D721Med (cell line): Measurements from ENCODE around the gene ZNF189.

ENCODE experiments used
- DNase-seq: peaks from one replicate; pipeline ENCODE4 v3.0.0; 2011; ENCODE audit warnings: low spot score; ENCODE audit not compliant: insufficient read length
- FAIRE-seq: peaks from 2 replicates; lab custom pipeline; 2011; peaks lifted over from hg19 to GRCh38; lab: Jason Lieb, UNC
- TF ChIP-seq, protein P1 (sequence below): IDR thresholded peaks from 2 replicates; pipeline ENCODE4 v1.5.1; 2012; ENCODE audit warnings: mild to moderate bottlenecking, control low read depth; ENCODE audit not compliant: insufficient read depth; ENCODE audit errors: missing control alignments

ZNF189 gene

DNA sequence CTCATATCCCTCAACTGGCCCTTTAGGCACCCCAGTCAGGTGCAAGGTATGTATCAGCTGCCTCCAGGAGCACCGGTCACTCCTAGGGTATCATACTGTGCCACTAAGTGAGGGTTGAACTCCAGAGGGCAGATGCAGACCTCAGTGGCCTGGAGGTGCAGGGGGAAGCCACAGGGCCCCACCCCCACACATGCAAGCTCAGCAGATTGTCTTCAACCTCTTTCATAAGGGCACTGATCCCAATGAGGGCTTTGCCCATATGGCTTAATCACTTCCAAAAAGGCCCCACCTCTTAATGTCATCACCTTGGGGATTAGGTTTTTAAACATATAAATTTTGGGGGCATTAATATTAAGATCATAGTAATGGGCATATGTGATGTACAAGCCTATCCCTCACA lies 42.0 kb upstream of the ZNF189 start:
- TF ChIP-seq, protein P1, sequence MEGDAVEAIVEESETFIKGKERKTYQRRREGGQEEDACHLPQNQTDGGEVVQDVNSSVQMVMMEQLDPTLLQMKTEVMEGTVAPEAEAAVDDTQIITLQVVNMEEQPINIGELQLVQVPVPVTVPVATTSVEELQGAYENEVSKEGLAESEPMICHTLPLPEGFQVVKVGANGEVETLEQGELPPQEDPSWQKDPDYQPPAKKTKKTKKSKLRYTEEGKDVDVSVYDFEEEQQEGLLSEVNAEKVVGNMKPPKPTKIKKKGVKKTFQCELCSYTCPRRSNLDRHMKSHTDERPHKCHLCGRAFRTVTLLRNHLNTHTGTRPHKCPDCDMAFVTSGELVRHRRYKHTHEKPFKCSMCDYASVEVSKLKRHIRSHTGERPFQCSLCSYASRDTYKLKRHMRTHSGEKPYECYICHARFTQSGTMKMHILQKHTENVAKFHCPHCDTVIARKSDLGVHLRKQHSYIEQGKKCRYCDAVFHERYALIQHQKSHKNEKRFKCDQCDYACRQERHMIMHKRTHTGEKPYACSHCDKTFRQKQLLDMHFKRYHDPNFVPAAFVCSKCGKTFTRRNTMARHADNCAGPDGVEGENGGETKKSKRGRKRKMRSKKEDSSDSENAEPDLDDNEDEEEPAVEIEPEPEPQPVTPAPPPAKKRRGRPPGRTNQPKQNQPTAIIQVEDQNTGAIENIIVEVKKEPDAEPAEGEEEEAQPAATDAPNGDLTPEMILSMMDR = no peak
- no peak for DNase-seq
- no peak for FAIRE-seq

DNA sequence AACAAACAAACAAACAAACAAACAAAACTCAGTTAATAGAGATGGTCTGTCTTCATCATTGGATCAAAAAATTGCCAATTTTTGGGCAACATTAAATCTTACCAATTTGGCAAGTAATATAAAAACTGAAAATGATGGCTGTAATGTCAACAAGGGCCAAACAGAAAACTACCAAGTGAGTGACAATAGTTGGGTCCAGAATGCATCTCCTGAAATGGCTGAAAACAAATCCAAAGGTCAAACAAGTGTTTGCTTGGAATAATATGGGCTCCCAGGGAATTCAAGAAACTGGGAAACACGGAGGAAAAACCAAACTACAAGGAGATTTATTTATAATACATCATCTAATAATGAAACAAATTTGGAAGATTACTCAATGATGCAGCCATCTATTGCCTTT lies 39.0 kb upstream of the ZNF189 start:
- DNase-seq = no peak
- no peak for FAIRE-seq
- TF ChIP-seq, protein P1 = no peak

DNA sequence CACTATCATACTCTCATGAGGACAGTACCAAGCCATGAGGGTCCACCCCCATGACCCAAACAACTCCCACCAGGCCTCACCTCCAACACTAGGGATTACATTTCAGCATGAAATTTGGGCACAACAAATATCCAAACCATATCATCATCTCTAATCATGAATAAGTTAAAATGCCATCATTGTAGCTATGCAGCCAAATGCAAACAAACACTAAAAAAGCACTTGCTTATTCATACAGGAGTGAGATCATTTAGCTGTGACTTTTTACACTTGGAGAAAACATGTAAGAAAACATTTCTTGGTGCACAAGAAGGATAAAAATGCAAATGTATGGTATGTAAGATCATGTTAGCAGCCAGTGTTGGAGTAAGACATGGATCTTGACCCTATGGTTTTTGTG lies 38.0 kb upstream of the ZNF189 start:
- DNase-seq (no peak), FAIRE-seq (no peak)
- TF ChIP-seq, protein P1 = no peak

DNA sequence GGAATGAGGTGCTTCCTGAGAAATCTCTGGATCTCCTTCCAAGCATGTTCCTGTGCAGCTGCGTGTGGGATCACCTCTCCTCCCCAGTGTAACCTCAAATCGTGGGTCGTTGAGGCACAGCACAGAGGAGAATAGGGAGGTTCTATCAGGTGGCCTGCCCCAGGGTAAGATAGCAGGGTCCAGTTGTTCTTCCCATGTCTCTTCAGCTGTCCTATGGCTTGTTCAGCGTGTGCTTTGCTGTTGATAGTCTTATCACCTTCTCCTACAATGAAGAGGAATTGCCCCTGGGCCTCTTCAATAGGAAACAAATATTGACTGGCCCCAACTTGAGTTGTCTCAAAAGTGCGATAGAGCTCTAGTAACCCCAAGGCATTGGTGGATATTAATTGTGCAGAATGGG lies 36.2 kb upstream of the ZNF189 start:
- DNase-seq (no peak), FAIRE-seq (no peak)
- TF ChIP-seq, protein P1 = no peak

DNA sequence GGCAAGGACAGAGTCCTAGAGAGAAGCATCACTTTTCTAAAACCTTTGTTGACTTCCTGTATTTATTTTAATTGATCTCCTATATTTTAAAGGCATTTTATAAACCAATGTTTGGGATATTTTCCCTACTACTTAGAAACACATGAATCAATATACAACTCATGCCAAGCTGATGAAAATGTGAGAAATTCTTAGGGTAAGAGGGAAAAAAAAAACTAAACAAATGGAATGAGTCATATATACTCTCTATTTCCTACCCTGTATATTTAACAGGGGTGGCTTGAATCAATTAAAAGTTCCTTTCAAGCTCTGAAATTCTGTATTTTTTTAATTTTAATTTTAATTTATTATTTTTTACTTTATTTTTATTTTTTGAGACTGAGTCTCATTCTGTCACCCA lies 33.5 kb upstream of the ZNF189 start:
- DNase-seq (no peak), FAIRE-seq (no peak)
- TF ChIP-seq, protein P1 = no peak

DNA sequence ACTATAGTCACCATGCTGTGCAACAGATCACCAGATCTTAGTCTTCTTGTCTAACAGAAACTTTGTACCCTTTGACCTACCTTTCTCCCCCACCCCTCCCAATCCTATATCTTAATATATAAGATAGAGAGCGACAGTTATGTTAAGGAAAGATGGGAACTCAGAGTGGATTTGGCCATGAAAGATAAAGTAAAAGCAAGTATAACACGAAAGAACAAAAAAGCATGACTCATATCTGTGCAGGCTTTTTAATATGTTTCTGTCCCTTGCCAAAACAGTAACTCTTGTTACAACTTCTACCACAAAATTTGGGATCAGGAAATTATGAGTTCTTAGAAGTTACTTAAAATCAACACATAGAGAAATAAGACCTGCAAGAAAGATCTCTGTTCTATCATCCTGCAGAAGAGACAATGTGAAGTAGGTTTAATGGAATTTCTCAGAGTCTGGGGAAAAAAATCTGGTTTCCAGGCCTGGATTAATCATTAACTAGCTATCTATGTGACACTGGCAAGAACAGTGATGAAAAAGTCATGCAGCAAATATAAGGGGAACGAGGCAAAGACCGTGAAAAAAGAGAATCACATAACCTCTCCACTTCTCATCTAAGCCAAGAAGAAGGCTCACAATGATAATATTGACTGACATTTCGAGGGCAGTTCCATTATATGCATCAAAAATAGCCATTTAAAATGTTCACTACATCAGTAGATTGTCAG lies 32.5 kb upstream of the ZNF189 start:
- TF ChIP-seq, protein P1 = no peak
- FAIRE-seq (no peak), DNase-seq (no peak)

DNA sequence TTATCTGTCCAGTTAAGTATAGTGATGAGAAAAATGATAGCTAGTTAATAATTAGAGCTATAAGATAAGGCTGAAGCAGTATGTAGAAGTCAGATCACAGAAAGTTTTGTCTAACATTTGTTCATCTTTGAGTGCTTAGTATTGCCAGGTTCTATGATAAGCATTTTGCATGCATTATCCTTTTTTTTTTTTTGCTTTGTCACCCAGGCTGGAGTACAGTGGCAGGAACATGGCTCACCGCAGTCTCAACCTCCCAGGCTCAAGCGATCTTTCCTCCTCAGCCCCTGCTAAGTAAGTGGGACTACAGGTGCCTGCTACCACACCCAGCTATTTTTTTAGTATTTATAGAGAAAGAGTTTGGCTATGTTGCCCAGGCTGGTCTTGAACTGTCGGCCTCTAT lies 31.3 kb upstream of the ZNF189 start:
- no peak for DNase-seq
- TF ChIP-seq, protein P1 = no peak
- FAIRE-seq = no peak
